HG02759 (cell line): ENCODE data around the gene SH3RF3.

Source experiments
- ATAC-seq: cut with Tn5 transposase; IDR thresholded peaks from one replicate; pipeline ENCODE4 v1.9.1; 2021; ENCODE audit warnings: mild to moderate bottlenecking, moderate library complexity; ENCODE audit not compliant: unreplicated experiment

SH3RF3 gene

GRCh38 chr2:109136542-109136941 is 7.5 kb downstream of the SH3RF3 start:
- no peak for ATAC-seq

GRCh38 chr2:109137616-109138015 is 8.6 kb downstream of the SH3RF3 start:
- ATAC-seq, result no peak

GRCh38 chr2:109138449-109138848 is 9.4 kb downstream of the SH3RF3 start:
- no peak for ATAC-seq

GRCh38 chr2:109139002-109139401 is 10.0 kb downstream of the SH3RF3 start:
- ATAC-seq, result no peak

- no peak for ATAC-seq
Observed at GRCh38 chr2:109139865-109140396, 10.9 kb downstream of the SH3RF3 start.

- ATAC-seq, result no peak
Observed at GRCh38 chr2:109141006-109141600, 12.1 kb downstream of the SH3RF3 start.

- no peak for ATAC-seq
Observed at GRCh38 chr2:109141727-109142283, 12.8 kb downstream of the SH3RF3 start.

GRCh38 chr2:109142416-109143210 is 13.6 kb downstream of the SH3RF3 start:
- no peak for ATAC-seq

GRCh38 chr2:109143214-109144187 is 14.5 kb downstream of the SH3RF3 start:
- ATAC-seq, result peak; percentile 70

- no peak for ATAC-seq
Observed at GRCh38 chr2:109144271-109144670, 15.3 kb downstream of the SH3RF3 start.

- ATAC-seq, result no peak
Observed at GRCh38 chr2:109144721-109145120, 15.7 kb downstream of the SH3RF3 start.

- ATAC-seq, result no peak
Observed at GRCh38 chr2:109145286-109145685, 16.3 kb downstream of the SH3RF3 start.

GRCh38 chr2:109147405-109147804 is 18.4 kb downstream of the SH3RF3 start:
- no peak for ATAC-seq

- ATAC-seq, result no peak
Observed at GRCh38 chr2:109148117-109148746, 19.2 kb downstream of the SH3RF3 start.

- ATAC-seq, result peak; percentile 68
Observed at GRCh38 chr2:109148991-109149645, 20.1 kb downstream of the SH3RF3 start.

GRCh38 chr2:109150559-109150958 is 21.6 kb downstream of the SH3RF3 start:
- ATAC-seq, result no peak

GRCh38 chr2:109151519-109151918 is 22.5 kb downstream of the SH3RF3 start:
- ATAC-seq, result no peak

GRCh38 chr2:109153005-109153784 is 24.2 kb downstream of the SH3RF3 start:
- ATAC-seq, result no peak

- ATAC-seq, result no peak
Observed at GRCh38 chr2:109153807-109154206, 24.8 kb downstream of the SH3RF3 start.
